GM12873 (cell line): ENCODE measurements around the gene HTR1A.

Source experiments
- TF ChIP-seq, protein P1 (sequence below): IDR thresholded peaks from 2 replicates; pipeline ENCODE4 v1.5.1; 2012; ENCODE audit warnings: low read depth, mild to moderate bottlenecking, moderate library complexity, low read length, control low read depth; ENCODE audit not compliant: insufficient read depth; ENCODE audit errors: missing control alignments

Gene HTR1A

DNA sequence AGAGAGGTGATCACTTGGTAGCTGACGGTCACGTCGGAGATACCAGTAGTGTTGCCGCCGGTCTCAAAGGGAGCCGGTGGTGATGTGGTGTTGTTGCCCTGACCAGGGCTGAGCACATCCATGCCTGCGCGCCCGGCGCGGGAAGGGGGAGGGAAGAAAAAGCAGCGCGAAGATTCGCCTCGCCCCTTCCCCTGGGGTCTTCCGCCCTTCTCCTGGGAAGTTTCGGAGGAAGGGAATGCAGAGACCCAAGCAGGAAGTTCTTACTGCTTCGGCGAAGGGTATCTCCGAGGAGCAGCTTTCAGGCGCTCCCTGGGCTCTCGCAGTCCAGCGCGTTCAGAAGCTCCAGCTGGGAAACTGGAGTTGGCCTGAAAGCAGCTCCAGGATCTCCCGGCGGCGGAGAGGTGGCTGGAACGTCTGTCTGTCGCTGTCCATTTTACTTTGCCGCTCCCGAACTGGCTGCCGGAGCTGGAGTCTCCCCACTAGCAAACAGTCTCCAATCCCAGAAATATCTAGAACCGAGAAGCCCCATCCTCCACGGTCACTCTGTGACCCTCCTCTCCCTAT lies 565 bp downstream of the HTR1A start:
- TF ChIP-seq, protein P1, sequence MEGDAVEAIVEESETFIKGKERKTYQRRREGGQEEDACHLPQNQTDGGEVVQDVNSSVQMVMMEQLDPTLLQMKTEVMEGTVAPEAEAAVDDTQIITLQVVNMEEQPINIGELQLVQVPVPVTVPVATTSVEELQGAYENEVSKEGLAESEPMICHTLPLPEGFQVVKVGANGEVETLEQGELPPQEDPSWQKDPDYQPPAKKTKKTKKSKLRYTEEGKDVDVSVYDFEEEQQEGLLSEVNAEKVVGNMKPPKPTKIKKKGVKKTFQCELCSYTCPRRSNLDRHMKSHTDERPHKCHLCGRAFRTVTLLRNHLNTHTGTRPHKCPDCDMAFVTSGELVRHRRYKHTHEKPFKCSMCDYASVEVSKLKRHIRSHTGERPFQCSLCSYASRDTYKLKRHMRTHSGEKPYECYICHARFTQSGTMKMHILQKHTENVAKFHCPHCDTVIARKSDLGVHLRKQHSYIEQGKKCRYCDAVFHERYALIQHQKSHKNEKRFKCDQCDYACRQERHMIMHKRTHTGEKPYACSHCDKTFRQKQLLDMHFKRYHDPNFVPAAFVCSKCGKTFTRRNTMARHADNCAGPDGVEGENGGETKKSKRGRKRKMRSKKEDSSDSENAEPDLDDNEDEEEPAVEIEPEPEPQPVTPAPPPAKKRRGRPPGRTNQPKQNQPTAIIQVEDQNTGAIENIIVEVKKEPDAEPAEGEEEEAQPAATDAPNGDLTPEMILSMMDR: no peak

DNA sequence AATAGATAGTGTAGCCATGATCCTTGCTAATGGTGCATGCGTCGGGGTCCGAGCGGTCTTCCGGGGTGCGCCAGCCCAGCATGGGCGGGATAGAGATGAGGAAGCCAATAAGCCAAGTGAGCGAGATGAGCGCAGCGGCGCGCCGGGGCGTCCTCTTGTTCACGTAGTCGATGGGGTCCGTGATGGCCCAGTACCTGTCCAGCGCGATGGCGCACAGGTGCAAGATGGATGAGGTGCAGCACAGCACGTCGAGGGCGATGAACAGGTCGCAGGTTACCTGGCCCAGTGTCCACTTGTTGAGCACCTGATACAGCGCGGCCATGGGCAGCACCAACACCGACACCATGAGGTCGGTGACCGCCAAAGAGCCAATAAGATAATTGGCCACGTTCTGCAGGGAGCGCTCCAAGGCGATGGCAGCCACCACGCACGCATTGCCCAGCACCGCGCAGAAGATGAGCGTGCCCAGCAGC lies 1.1 kb downstream of the HTR1A start:
- TF ChIP-seq, protein P1: no peak

GRCh38 chr5:63960646-63961045 lies 1.6 kb downstream of the HTR1A start:
- TF ChIP-seq, protein P1: no peak

- TF ChIP-seq, protein P1: no peak
These were observed 2.9 kb downstream of the HTR1A start for GRCh38 chr5:63959177-63959982.

DNA sequence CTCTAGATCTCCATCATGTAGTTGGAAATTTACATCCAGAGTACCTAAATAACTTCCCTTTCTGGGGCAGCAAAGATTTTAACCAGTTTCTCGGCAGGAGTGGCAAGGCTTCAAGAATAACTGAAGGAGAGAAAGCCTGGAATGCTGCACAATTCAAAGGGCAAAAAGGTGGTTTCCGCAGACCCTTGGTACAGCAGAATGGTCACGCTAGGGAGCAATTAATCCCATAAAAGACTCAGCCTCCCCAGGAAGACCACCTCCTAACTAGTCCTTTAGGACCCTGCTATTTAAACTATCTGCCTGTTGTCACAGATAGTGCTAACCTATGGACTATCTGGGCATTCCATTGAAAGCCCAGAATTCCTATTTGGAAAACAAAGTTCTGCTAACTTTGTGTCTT lies 3.6 kb downstream of the HTR1A start:
- TF ChIP-seq, protein P1: no peak

- TF ChIP-seq, protein P1: no peak
These were observed 4.6 kb downstream of the HTR1A start for GRCh38 chr5:63957617-63958016.

- TF ChIP-seq, protein P1: no peak
These were observed 9.0 kb downstream of the HTR1A start for GRCh38 chr5:63953217-63953616.
